Esophagus squamous epithelium (tissue), 4 donors: ENCODE measurements around the gene CCDC141.

Experiments used
- POLR2A ChIP-seq, 4 donors: fragments of 450-650 bp; IDR thresholded peaks; one replicate each; pipeline ENCODE4 v1.6.1; 2017; ENCODE audit warnings: antibody characterized with exemption in 4 of 4, mild to moderate bottlenecking in 4 of 4, moderate library complexity in 3 of 4
- TF ChIP-seq, protein P1 (sequence below), 6 experiments: fragments of 450-650 bp in 4 of 6; fragments of 200-600 bp in 2 of 6; sonication (generic) in 2 of 6; IDR thresholded peaks; one replicate each; pipeline ENCODE4 v1.5.1; 2016 to 2019; ENCODE audit warnings: antibody characterized with exemption in 6 of 6, mild to moderate bottlenecking in 4 of 6, moderate library complexity in 4 of 6

DNA sequence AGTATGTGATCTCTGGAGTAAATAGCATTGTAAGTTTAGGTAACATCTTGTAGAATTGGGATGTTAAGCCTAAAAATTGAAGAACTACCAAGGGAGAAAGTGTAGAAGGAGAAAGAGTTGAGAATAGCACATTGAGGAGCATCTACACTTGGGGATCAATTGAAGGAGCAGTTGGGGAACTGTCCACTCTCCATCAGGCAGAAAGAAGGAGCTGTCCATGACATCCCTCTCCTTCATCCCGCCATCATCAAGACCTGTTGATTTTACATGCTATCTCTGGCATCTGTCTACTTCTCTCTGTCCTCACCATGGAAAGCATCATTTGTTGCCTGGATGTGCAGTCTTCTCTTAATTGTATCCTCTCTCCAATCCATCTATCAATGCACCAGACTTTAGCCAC lies 87.8 kb downstream of the CCDC141 start:
- TF ChIP-seq, protein P1, sequence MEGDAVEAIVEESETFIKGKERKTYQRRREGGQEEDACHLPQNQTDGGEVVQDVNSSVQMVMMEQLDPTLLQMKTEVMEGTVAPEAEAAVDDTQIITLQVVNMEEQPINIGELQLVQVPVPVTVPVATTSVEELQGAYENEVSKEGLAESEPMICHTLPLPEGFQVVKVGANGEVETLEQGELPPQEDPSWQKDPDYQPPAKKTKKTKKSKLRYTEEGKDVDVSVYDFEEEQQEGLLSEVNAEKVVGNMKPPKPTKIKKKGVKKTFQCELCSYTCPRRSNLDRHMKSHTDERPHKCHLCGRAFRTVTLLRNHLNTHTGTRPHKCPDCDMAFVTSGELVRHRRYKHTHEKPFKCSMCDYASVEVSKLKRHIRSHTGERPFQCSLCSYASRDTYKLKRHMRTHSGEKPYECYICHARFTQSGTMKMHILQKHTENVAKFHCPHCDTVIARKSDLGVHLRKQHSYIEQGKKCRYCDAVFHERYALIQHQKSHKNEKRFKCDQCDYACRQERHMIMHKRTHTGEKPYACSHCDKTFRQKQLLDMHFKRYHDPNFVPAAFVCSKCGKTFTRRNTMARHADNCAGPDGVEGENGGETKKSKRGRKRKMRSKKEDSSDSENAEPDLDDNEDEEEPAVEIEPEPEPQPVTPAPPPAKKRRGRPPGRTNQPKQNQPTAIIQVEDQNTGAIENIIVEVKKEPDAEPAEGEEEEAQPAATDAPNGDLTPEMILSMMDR (IDR thresholded peaks at IDR 0.05), result no peak
- no peak for TF ChIP-seq POLR2A (IDR thresholded peaks at IDR 0.05)
